Activated naive CD8-positive, alpha-beta T cell treated with anti-CD3 and anti-CD28 coated beads for 36 hours (primary cell): ENCODE data around the gene SMIM11. TPM values are rescaled to one million over a fixed set of nuclear protein-coding genes. Genes with fewer than 3 reads are reported as not detected.

Experiments
- DNase-seq: peaks from one replicate; pipeline ENCODE4 v3.0.0; 2021
- H3K27ac Mint-ChIP-seq: one replicate; pipeline ENCODE4 v1.8.0; 2022; ENCODE audit warnings: mild to moderate bottlenecking, moderate library complexity, mixed read lengths
- H3K27me3 Mint-ChIP-seq: one replicate; pipeline ENCODE4 v1.8.0; 2022; ENCODE audit warnings: mild to moderate bottlenecking, mixed read lengths
- H3K36me3 Mint-ChIP-seq: one replicate; pipeline ENCODE4 v1.8.0; 2021; ENCODE audit warnings: mild to moderate bottlenecking, mixed read lengths
- H3K4me1 Mint-ChIP-seq: one replicate; pipeline ENCODE4 v1.8.0; 2021; ENCODE audit warnings: mixed read lengths
- H3K4me3 Mint-ChIP-seq: one replicate; pipeline ENCODE4 v1.8.0; 2022; ENCODE audit warnings: mild to moderate bottlenecking, moderate library complexity, mixed read lengths
- H3K9me3 Mint-ChIP-seq: one replicate; pipeline ENCODE4 v1.8.0; 2022; ENCODE audit warnings: mixed read lengths
- total RNA-seq, 2 experiments: library from RNA; stranded (reverse); gene quantifications; one replicate each; pipeline ENCODE4 v1.2.3, GENCODE V29; 2021

Gene SMIM11
- total RNA-seq, 2 experiments from 2014 or later: 24.8 to 38.9 TPM

DNA sequence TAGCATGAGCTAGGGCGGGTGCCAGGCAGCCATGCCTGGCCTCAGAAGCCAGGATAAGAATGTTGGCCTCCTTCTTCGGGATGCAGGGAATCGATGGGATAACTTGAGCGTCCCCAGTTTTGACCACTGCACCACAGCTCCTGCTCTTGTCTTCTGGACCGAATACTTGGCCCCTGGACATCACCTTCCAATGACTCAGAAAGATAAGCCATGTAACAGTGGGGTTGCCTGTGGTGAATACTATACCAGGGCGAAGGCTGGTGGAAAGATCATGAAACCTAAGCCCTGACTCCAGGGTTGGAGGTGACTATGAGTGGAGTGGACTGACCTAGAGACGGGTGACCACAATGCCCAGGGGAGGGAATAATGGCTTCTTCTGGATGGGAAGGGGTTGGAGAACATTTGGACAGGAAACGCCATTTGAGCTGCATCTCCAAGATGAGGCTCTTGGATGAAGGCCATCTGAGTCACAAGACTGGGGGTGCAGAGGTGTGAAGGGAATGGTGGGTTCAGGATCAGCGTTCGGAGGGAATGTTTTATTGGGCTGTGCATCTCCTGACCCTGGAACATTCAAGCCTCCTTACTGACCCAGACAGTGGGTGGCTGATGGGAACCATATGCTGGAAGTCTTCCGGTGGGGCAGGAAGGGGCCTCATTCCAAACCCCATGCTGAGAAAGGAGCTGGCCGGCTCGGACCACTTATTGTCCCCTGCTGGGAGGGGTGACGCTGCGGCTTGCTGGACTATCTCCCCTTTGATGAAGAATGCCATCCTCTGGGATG is 30.0 kb upstream of the SMIM11 start:
- no peaks in the 10 kb centered on the region for H3K27me3 Mint-ChIP-seq
- no peak overlapping the region for H3K27ac Mint-ChIP-seq
- H3K9me3 Mint-ChIP-seq: no peaks in the 10 kb centered on the region
- peaks cover 6% of the 10 kb centered on the region for H3K4me1 Mint-ChIP-seq
- H3K4me3 Mint-ChIP-seq: no peak overlapping the region
- no peak for DNase-seq
- no peaks in the 10 kb centered on the region for H3K36me3 Mint-ChIP-seq

GRCh38 chr21:34345892-34346291 is 29.4 kb upstream of the SMIM11 start:
- Mint-ChIP-seq H3K4me1 (peaks cover 5% of the 10 kb centered on the region), H3K36me3 (no peaks in the 10 kb centered on the region), H3K27me3 (no peaks in the 10 kb centered on the region), H3K4me3 (no peak overlapping the region), H3K27ac (no peak overlapping the region), H3K9me3 (no peaks in the 10 kb centered on the region)
- DNase-seq: no peak

- peaks cover 4% of the 10 kb centered on the region for H3K9me3 Mint-ChIP-seq
- no peak overlapping the region for H3K4me3 Mint-ChIP-seq
- H3K4me1 Mint-ChIP-seq: peaks cover 9% of the 10 kb centered on the region
- no peaks in the 10 kb centered on the region for H3K27me3 Mint-ChIP-seq
- no peak overlapping the region for H3K27ac Mint-ChIP-seq
- DNase-seq: no peak
- H3K36me3 Mint-ChIP-seq: peaks cover 4% of the 10 kb centered on the region
Measured at GRCh38 chr21:34348890-34349519, 26.3 kb upstream of the SMIM11 start.

- H3K27me3 Mint-ChIP-seq: peaks cover 12% of the 10 kb centered on the region
- peaks cover 4% of the 10 kb centered on the region for H3K9me3 Mint-ChIP-seq
- no peak overlapping the region for H3K27ac Mint-ChIP-seq
- peaks cover 4% of the 10 kb centered on the region for H3K36me3 Mint-ChIP-seq
- no peak overlapping the region for H3K4me3 Mint-ChIP-seq
- DNase-seq: peak; percentile 18
- H3K4me1 Mint-ChIP-seq: peaks cover 10% of the 10 kb centered on the region
Measured at GRCh38 chr21:34351786-34352241, 23.5 kb upstream of the SMIM11 start.

DNA sequence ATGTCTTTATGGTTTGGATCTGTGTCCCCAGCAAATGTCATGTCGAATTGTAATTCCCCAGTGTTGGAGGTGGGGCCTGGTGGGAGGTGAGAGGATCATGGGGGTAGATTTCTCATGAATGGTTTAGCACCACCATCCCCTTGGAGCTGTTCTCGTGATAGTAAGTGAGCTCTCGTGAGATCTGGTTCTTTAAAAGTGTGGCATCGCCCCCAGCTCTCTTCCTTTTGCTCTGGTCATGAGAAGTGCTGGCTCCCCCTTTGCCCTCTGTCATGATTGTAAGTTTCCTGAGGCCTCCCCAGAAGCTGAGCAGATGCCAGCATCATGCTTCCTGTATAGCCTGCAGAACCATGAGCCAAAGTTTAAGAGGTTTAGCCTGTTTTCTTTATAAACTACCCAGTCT is 22.8 kb upstream of the SMIM11 start:
- no peak overlapping the region for H3K4me3 Mint-ChIP-seq
- no peak for DNase-seq
- peaks cover 4% of the 10 kb centered on the region for H3K36me3 Mint-ChIP-seq
- peaks cover 4% of the 10 kb centered on the region for H3K9me3 Mint-ChIP-seq
- peaks cover 10% of the 10 kb centered on the region for H3K4me1 Mint-ChIP-seq
- H3K27me3 Mint-ChIP-seq: peaks cover 12% of the 10 kb centered on the region
- no peak overlapping the region for H3K27ac Mint-ChIP-seq

- peaks cover 12% of the 10 kb centered on the region for H3K27me3 Mint-ChIP-seq
- peaks cover 4% of the 10 kb centered on the region for H3K9me3 Mint-ChIP-seq
- peaks cover 4% of the 10 kb centered on the region for H3K36me3 Mint-ChIP-seq
- H3K4me3 Mint-ChIP-seq: no peak overlapping the region
- no peak overlapping the region for H3K27ac Mint-ChIP-seq
- DNase-seq: no peak
- H3K4me1 Mint-ChIP-seq: peaks cover 5% of the 10 kb centered on the region
Measured at GRCh38 chr21:34353182-34353581, 22.1 kb upstream of the SMIM11 start.

DNA sequence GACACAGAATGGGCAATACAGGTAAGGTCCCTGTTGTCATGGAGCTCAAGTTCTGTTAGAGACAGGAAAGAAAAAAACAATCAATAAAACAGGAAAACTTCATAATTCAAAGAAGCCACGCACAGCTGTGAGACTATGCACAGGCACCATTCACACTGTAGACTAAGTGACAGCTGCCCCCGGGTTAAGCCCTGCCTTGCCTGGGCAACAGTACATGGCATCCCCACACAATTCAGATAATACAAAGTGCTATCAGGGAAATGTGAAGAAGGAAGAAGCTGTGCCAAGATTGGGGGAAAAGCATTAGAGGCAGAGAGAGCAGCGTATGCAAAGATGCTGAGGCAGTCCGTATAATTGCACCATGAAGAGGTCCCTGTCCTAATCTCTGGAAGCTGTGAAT is 20.5 kb upstream of the SMIM11 start:
- Mint-ChIP-seq H3K36me3 (peaks cover 4% of the 10 kb centered on the region), H3K4me3 (no peak overlapping the region), H3K4me1 (peaks cover 5% of the 10 kb centered on the region), H3K27ac (no peak overlapping the region), H3K9me3 (peaks cover 6% of the 10 kb centered on the region), H3K27me3 (peaks cover 20% of the 10 kb centered on the region)
- DNase-seq: no peak

DNA sequence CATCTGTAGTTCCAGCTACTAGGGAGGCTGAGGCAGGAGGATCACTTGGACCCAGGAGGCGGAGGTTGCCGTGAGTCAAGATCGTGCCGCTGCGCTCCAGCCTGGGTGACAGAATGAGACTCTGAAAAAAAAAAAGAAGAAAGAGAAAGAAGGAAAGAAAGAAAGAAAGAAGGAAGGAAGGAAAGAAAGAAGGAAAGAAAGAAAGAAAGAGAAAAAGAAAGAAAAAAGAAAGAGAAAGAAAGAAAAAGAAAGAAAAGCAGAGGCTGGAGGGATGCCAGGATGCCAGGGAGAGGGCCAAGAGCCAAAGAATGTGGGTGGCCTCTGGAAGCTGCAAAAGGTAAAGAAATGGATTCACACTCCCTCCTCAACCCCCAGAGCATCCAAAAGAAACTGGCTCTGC is 19.7 kb upstream of the SMIM11 start:
- H3K36me3 Mint-ChIP-seq: peaks cover 4% of the 10 kb centered on the region
- no peak overlapping the region for H3K27ac Mint-ChIP-seq
- H3K27me3 Mint-ChIP-seq: peaks cover 20% of the 10 kb centered on the region
- peaks cover 6% of the 10 kb centered on the region for H3K9me3 Mint-ChIP-seq
- no peak for DNase-seq
- H3K4me1 Mint-ChIP-seq: peaks cover 5% of the 10 kb centered on the region
- H3K4me3 Mint-ChIP-seq: no peak overlapping the region

GRCh38 chr21:34357889-34358288 is 17.4 kb upstream of the SMIM11 start:
- Mint-ChIP-seq H3K27me3 (peaks cover 32% of the 10 kb centered on the region), H3K4me1 (peaks cover 11% of the 10 kb centered on the region), H3K9me3 (peaks cover 2% of the 10 kb centered on the region), H3K27ac (no peak overlapping the region), H3K4me3 (no peak overlapping the region), H3K36me3 (no peaks in the 10 kb centered on the region)
- no peak for DNase-seq

GRCh38 chr21:34358866-34359265 is 16.4 kb upstream of the SMIM11 start:
- no peak overlapping the region for H3K27ac Mint-ChIP-seq
- H3K9me3 Mint-ChIP-seq: peaks cover 2% of the 10 kb centered on the region
- no peak for DNase-seq
- H3K27me3 Mint-ChIP-seq: peaks cover 32% of the 10 kb centered on the region
- no peak overlapping the region for H3K4me3 Mint-ChIP-seq
- H3K36me3 Mint-ChIP-seq: no peaks in the 10 kb centered on the region
- peaks cover 8% of the 10 kb centered on the region for H3K4me1 Mint-ChIP-seq

- no peak for DNase-seq
- no peak overlapping the region for H3K27ac Mint-ChIP-seq
- no peaks in the 10 kb centered on the region for H3K36me3 Mint-ChIP-seq
- peaks cover 6% of the 10 kb centered on the region for H3K4me1 Mint-ChIP-seq
- peaks cover 2% of the 10 kb centered on the region for H3K9me3 Mint-ChIP-seq
- H3K27me3 Mint-ChIP-seq: peaks cover 25% of the 10 kb centered on the region
- no peak overlapping the region for H3K4me3 Mint-ChIP-seq
Measured at GRCh38 chr21:34360488-34361241, 14.6 kb upstream of the SMIM11 start.

DNA sequence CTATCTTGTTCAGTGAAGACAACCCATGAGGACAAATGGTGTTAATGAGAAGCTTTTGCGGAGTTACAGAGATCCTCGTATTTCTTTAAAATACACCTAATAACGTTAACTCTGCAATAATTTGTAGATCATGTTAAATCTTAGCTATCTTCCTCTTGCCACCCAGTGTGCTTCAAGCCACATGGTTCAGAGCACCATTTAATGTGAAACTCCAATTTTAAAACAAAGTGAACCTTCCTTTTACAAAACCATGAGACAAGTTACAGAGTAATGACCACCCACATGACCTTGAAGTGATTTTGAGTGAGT is 13.2 kb upstream of the SMIM11 start:
- peaks cover 2% of the 10 kb centered on the region for H3K9me3 Mint-ChIP-seq
- no peak for DNase-seq
- peaks cover 20% of the 10 kb centered on the region for H3K27me3 Mint-ChIP-seq
- H3K27ac Mint-ChIP-seq: no peak overlapping the region
- no peaks in the 10 kb centered on the region for H3K36me3 Mint-ChIP-seq
- H3K4me3 Mint-ChIP-seq: no peak overlapping the region
- peaks cover 6% of the 10 kb centered on the region for H3K4me1 Mint-ChIP-seq

GRCh38 chr21:34362670-34363069 is 12.6 kb upstream of the SMIM11 start:
- H3K36me3 Mint-ChIP-seq: no peaks in the 10 kb centered on the region
- H3K4me3 Mint-ChIP-seq: no peak overlapping the region
- H3K27ac Mint-ChIP-seq: no peak overlapping the region
- peaks cover 2% of the 10 kb centered on the region for H3K9me3 Mint-ChIP-seq
- peaks cover 6% of the 10 kb centered on the region for H3K4me1 Mint-ChIP-seq
- no peak for DNase-seq
- peaks cover 20% of the 10 kb centered on the region for H3K27me3 Mint-ChIP-seq

GRCh38 chr21:34363733-34364132 is 11.6 kb upstream of the SMIM11 start, which contains the start of gene KCNE2:
Gene KCNE2 (plus strand): TSS chr21:34364006. CDS start chr21:34370479, 6,473 bp downstream.
- H3K4me3 Mint-ChIP-seq: no peak within 1 kb of the TSS
- peaks cover 6% of the 10 kb centered on the region for H3K4me1 Mint-ChIP-seq
- no peak within 1 kb of the TSS for H3K27ac Mint-ChIP-seq
- peaks cover 2% of the 10 kb centered on the region for H3K9me3 Mint-ChIP-seq
- no peaks in the 10 kb centered on the region for H3K36me3 Mint-ChIP-seq
- DNase-seq: no peak
- peaks cover 16% of the 10 kb centered on the region for H3K27me3 Mint-ChIP-seq

DNA sequence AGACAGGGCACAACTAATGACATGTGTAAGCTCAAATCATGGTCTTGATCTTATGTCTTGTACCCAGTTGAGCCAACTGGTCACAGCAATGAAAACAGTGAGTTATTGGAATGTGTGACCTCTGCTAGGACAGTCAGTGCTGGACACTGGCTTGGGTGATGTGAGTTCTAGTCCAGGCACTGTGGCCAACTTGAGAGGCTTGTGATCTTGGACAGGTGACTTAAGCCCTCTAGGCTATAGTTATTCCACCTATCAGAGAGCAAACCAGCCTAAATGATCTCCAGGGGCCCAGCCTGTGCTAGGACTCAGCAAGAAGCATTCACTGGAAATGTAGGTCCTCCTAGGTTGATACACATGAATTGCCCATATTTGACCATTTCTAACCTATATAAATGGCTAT is 10.4 kb upstream of the SMIM11 start:
- Mint-ChIP-seq H3K9me3 (no peaks in the 10 kb centered on the region), H3K4me1 (peaks cover 6% of the 10 kb centered on the region), H3K27me3 (peaks cover 12% of the 10 kb centered on the region), H3K27ac (no peak overlapping the region), H3K36me3 (no peaks in the 10 kb centered on the region), H3K4me3 (no peak overlapping the region)
- no peak for DNase-seq
